HG03039 (cell line): ENCODE data around the gene TMEM213.

Experiments
- ATAC-seq: cut with Tn5 transposase; IDR thresholded peaks from one replicate; pipeline ENCODE4 v1.9.1; 2021; ENCODE audit warnings: mild to moderate bottlenecking, moderate library complexity; ENCODE audit not compliant: unreplicated experiment

Gene TMEM213

GRCh38 chr7:138872576-138872975 is 74.8 kb downstream of the TMEM213 start:
- no peak for ATAC-seq

DNA sequence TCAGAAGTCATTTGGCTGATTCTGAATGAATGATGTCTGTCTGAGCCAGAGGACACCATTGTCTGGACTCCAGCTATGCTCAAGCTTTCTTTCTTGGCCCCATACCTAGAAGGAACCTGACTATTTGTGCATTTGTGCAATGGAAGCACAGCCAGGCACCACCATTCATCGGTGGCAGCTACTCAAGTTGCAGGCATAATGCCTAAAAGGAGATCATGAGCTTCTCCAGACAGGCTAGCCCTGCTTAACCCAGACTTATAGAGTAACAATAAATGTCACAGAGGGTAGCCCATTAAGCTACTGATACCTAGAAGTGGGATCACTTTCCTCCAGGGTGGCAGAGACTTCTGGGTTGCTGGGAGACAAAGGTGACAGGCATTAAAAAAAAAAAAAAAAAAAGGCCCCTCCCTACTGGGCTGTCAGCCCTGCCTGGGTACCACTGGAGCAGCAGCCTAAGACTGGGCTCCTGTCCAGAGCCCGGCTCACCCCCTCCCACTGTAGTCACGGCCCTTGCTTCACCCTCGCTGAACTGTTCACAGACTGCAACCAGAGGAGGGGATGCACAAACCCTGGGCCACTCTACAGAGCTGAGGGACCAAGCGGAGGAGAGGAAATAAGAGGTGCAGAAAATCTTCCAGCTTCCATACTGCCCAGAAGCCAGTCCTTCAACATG is 75.6 kb downstream of the TMEM213 start:
- no peak for ATAC-seq

DNA sequence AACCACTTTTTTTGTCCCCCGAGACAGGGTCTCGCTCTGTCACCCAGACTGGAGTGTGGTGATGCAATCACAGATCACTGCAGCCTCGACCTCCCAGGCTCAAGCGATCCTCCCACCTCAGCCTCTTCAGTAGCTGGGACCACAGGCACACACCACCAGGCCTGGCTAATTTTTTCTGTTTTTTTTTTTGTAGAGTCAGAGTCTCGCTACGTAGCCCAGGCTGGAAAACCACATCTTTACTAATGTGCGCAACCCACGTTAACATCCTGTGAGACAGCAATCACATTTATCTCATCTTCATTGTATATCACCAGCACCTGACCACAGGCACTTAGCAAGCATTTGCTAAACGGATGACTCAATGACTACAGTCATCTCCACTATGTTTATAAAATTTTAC is 78.0 kb downstream of the TMEM213 start:
- ATAC-seq, result no peak

DNA sequence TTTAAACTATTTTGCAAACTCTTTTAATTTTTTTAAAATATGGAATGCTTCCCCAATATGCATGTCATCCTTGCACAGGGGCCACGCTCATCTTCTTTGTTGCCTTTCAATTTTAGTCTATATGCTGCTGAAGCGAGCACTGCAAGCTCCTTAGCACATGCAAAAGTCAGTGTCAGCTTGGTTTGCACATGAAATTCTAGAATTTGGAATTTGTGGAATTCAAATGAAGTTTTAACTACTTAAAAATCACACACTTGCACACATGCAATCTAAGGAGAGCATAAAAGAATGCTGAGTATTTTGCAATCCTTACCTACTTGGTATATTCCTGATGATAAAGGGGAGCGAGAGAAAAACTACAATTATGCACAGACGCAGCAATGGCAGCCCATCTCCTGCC is 78.5 kb downstream of the TMEM213 start:
- no peak for ATAC-seq

- no peak for ATAC-seq
Observed at GRCh38 chr7:138878051-138878450, 80.3 kb downstream of the TMEM213 start.

- no peak for ATAC-seq
Observed at GRCh38 chr7:138878856-138879255, 81.1 kb downstream of the TMEM213 start.

- ATAC-seq, result no peak
Observed at GRCh38 chr7:138879356-138879755, 81.6 kb downstream of the TMEM213 start.

- ATAC-seq, result no peak
Observed at GRCh38 chr7:138880881-138881578, 83.2 kb downstream of the TMEM213 start.

DNA sequence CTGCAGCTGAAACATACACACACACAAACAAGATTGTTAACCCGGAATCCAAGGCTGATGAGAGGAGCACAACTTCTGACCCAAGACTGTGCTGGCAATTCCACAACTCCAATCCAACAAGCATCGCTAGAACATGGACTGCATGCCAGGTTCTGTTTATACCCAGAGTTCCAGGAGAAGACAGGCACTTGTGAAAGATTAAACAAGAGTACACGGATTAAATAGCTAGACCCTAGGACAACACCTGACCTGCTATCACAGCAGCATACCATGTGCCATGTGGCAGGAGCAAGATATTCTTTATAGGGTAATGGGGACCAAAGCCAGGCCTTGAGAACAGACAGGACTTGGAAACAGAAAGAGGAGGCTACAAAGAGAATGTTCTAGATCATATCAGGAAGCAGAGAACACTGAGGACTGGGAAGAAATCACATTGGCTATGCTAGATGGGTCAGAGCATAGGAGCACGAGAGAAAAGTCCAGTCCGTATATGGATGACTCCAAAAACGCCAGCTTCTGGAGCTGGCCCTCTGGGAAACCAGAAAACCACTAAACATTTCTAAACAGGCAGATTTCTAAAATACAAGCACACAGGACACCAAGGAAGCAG is 83.9 kb downstream of the TMEM213 start:
- no peak for ATAC-seq

DNA sequence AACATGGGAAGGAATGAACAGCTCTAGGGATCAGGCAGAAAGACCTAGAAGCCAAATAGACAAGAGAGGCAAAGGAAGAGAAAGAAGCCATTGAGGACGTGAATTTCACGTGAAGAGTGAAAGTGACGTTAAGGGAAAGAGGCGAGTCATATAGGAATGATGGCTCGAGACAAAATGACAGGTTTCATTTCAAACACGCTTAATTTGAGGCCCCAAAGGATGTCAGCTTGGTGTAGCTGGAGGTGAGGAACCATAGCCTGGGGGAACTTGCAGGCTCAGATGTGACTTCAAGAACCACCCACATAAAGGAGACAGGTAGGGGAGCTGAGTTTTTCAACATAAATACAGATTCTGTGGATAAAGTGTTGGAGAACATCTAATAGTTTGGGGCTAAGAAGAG is 84.5 kb downstream of the TMEM213 start:
- ATAC-seq, result no peak

DNA sequence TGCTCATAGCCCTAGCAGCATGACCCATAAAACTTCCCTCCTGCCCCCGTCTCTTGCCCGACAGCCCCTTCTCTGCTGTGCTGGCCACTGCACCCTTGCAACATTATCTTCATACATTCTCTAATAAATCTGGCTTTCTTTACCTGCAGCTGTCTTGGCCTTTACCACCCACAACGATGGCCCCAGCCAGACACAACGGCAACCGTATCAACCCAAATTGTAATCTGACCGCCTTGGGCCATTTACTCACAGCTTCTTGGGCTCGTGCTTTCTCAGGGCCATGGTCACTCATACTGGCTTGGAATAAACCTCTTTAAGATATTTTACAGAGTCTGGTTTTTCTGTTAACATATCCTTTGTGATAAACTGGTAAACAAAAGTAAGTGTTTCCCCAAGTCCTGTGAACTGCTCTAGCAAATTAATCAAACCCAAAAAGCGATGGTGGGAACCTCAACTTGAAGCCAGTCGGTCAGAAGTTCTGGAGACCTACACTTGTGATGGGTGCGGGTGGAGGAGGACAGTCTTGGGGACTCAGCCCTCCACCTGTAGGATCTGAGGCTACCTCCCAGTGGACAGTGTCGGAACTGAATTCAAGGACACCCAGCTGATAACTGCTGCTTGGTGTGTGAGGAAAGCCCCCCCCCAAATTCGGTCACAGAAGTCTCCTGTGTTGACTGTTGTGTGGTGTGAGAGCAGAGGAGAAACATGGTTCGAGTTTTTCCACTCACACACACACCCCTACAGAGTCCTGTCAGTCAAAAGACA is 87.8 kb downstream of the TMEM213 start:
- ATAC-seq, result no peak

- peak; percentile 72 for ATAC-seq
Observed at GRCh38 chr7:138886501-138886917, 88.7 kb downstream of the TMEM213 start.

DNA sequence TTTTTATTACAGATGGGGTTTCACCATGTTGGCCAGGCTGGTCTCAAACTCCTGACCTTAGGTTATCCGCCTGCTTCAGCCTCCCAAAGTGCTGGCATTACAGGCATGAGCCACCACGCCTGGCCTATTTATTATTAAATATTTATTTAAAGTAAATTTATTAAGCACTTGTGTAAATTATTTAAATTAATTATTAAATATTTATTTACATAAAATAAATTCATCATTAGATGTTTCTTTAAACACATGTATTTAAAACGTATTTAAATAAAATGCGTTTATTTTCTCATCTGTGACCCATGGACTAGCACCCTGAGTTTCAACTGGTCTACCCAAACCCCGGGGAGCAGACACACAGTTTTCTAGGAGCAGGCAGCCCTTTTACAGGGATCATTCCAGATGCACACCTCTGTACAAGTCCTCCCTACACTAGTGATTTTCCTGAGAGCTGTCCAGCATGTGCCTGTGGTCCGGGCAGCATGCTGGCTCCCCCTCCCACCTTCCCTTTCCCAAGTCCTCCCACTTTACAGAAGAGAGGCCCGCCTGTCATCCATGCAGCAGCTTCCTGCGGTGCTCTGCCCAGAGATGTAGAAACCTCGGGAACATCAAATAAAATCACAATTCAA is 89.4 kb downstream of the TMEM213 start:
- ATAC-seq, result no peak
